MM.1S (cell line): ENCODE results near the gene SCUBE1.

Source experiments
- DNase-seq: peaks from one replicate; pipeline ENCODE4 v3.0.0-alpha.2; 2015
- H2AFZ ChIP-seq: fragments of 300-600 bp; sonication (generic); 2 replicates; pipeline ENCODE4 v1.6.0; 2016; ENCODE audit warnings: antibody characterized with exemption, low read length
- H3F3A ChIP-seq: fragments of 300-600 bp; sonication (generic); 2 replicates; pipeline ENCODE4 v1.6.1; 2016; ENCODE audit warnings: mild to moderate bottlenecking, antibody characterized with exemption, low read length, moderate library complexity, mixed read lengths; ENCODE audit not compliant: insufficient read depth
- H3K27ac ChIP-seq: fragments of 300-600 bp; sonication (generic); 2 replicates; pipeline ENCODE4 v1.5.1; 2016; ENCODE audit warnings: mild to moderate bottlenecking, low read length
- H3K27me3 ChIP-seq: fragments of 300-600 bp; sonication (generic); replicated peaks from 2 replicates; pipeline ENCODE4 v1.6.0; 2016; ENCODE audit warnings: low read length; ENCODE audit not compliant: insufficient read depth
- H3K36me3 ChIP-seq: fragments of 300-600 bp; sonication (generic); replicated peaks from 2 replicates; pipeline ENCODE4 v1.6.1; 2016; ENCODE audit warnings: mild to moderate bottlenecking, low read length, mixed read lengths; ENCODE audit not compliant: insufficient read depth
- H3K4me1 ChIP-seq: fragments of 300-600 bp; sonication (generic); 2 replicates; pipeline ENCODE4 v1.6.1; 2016; ENCODE audit warnings: low read length, mixed read lengths
- H3K4me2 ChIP-seq: fragments of 300-600 bp; sonication (generic); 2 replicates; pipeline ENCODE4 v1.6.0; 2016; ENCODE audit warnings: low read depth, low read length
- H3K4me3 ChIP-seq: fragments of 300-600 bp; sonication (generic); 2 replicates; pipeline ENCODE4 v1.5.1; 2016; ENCODE audit warnings: low read length, mixed read lengths
- H3K79me2 ChIP-seq: fragments of 300-600 bp; sonication (generic); 2 replicates; pipeline ENCODE4 v1.6.1; 2016; ENCODE audit warnings: mixed run types, low read length, mixed read lengths
- H3K9ac ChIP-seq: fragments of 300-600 bp; sonication (generic); 2 replicates; pipeline ENCODE4 v1.6.1; 2016; ENCODE audit warnings: low read length, mixed read lengths
- H3K9me2 ChIP-seq: fragments of 300-600 bp; sonication (generic); replicated peaks from 2 replicates; pipeline ENCODE4 v1.6.1; 2016; ENCODE audit warnings: mild to moderate bottlenecking, low read length, mixed read lengths; ENCODE audit not compliant: insufficient read depth
- H3K9me3 ChIP-seq: fragments of 300-600 bp; sonication (generic); replicated peaks from 2 replicates; pipeline ENCODE4 v1.6.1; 2016; ENCODE audit warnings: mild to moderate bottlenecking, low read length, mixed read lengths; ENCODE audit not compliant: insufficient read depth
- H4K20me1 ChIP-seq: fragments of 300-600 bp; sonication (generic); 2 replicates; pipeline ENCODE4 v1.6.1; 2016; ENCODE audit warnings: mild to moderate bottlenecking, low read length, moderate library complexity, mixed read lengths; ENCODE audit not compliant: insufficient read depth
- EZH2 ChIP-seq: fragments of 300-600 bp; sonication (generic); optimal IDR thresholded peaks from 2 replicates; pipeline ENCODE3; 2017; ENCODE audit warnings: low read depth, mild to moderate bottlenecking, antibody characterized with exemption, low read length, mixed read lengths
- EZH2phosphoT487 ChIP-seq: fragments of 300-600 bp; sonication (generic); IDR thresholded peaks from 2 replicates; pipeline ENCODE4 v1.6.1; 2018; ENCODE audit warnings: antibody characterized with exemption, low read length
- TF ChIP-seq, protein P1 (sequence below): fragments of 300-600 bp; sonication (generic); IDR thresholded peaks from 2 replicates; pipeline ENCODE4 v1.5.1; 2016; ENCODE audit warnings: antibody characterized with exemption, low read length, mixed read lengths

Gene SCUBE1

DNA sequence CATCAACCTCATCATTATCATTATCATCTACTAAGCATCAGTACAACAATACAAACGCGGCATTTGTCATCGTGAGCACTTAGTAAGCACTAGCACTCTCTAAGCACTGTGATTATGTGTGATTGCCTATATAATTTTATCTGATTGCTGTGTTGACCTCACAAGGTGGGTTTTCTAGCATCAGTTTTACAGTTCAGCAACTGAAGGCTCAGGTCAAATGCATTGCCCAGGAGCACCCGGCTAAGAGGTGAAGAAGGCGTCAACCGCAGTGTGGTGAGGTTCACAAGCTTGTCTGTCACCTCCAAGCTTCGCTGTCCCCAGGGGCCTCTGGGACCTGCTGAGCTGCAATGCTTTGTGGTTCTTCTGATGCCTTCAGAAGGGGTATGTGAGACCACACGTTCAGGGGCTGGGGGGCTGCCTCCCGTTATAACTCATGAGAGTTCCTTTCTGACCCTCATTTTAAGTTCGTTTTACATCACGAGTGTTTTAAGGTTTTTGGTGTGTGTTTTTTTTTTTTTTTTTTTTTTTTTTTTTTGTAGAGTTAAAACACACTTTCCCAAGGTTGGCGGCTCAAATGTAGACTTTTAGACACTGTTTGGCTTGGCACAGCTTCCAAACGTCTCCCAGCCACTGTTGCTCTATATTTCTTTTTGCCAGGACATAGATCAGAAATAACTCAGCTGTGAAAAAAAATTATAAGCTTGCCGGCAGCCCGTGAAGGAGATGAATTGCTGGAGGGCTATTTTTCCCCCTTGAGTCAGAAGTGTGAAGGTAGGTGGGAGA lies 33.8 kb upstream of the SCUBE1 start:
- Histone ChIP-seq H3K27me3 (no peaks in the 10 kb centered on the region), H4K20me1 (no peaks in the 10 kb centered on the region)
- TF ChIP-seq EZH2 = no peak
- TF ChIP-seq, protein P1, sequence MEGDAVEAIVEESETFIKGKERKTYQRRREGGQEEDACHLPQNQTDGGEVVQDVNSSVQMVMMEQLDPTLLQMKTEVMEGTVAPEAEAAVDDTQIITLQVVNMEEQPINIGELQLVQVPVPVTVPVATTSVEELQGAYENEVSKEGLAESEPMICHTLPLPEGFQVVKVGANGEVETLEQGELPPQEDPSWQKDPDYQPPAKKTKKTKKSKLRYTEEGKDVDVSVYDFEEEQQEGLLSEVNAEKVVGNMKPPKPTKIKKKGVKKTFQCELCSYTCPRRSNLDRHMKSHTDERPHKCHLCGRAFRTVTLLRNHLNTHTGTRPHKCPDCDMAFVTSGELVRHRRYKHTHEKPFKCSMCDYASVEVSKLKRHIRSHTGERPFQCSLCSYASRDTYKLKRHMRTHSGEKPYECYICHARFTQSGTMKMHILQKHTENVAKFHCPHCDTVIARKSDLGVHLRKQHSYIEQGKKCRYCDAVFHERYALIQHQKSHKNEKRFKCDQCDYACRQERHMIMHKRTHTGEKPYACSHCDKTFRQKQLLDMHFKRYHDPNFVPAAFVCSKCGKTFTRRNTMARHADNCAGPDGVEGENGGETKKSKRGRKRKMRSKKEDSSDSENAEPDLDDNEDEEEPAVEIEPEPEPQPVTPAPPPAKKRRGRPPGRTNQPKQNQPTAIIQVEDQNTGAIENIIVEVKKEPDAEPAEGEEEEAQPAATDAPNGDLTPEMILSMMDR = no peak
- TF ChIP-seq EZH2phosphoT487 = no peak

DNA sequence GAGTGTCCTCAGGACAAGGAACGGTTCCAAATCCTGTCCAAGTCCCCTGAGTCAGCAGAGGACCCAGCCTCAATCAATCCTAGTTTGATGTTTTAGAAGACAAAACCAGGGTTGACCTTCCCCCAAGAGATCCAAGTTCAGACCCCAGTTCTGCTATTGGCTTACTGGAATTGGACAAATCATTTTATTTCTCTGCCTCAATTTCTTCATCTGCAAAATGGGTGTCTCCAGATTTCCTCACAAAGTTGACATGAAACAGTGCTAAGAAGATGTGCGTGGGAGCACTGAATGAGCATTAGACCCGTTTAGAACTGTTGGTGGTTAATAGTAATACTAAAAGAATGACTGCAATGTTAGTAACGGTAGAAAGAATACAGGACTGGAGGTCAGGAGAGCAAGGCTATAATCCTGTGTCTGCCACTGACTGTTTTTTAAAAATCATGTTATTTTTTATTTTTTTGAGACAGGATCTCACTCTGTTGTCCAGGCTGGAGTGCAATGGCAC lies 32.8 kb upstream of the SCUBE1 start:
- H2AFZ ChIP-seq = no peak overlapping the region
- no peak overlapping the region for H3K9ac ChIP-seq
- DNase-seq = no peak
- H3K4me2 ChIP-seq = no peak overlapping the region
- no peaks in the 10 kb centered on the region for H3K36me3 ChIP-seq
- H3K27me3 ChIP-seq = no peaks in the 10 kb centered on the region
- H3K27ac ChIP-seq = no peak overlapping the region
- no peak overlapping the region for H3K4me3 ChIP-seq
- peaks cover 18% of the 10 kb centered on the region for H3K4me1 ChIP-seq
- TF ChIP-seq, protein P1 = no peak
- TF ChIP-seq EZH2phosphoT487 = no peak
- no peak for TF ChIP-seq EZH2
- H3K9me2 ChIP-seq = no peaks in the 10 kb centered on the region
- no peaks in the 10 kb centered on the region for H3K79me2 ChIP-seq
- no peaks in the 10 kb centered on the region for H4K20me1 ChIP-seq
- H3K9me3 ChIP-seq = no peaks in the 10 kb centered on the region
- H3F3A ChIP-seq = peaks cover 11% of the 10 kb centered on the region

More for the DNA sequence above, 33.8 kb upstream of the SCUBE1 start:
- no peaks in the 10 kb centered on the region for H3K79me2 ChIP-seq
- H3K4me3 ChIP-seq = no peak overlapping the region
- no peak overlapping the region for H3K9ac ChIP-seq
- H2AFZ ChIP-seq = no peak overlapping the region
- peaks cover 18% of the 10 kb centered on the region for H3K4me1 ChIP-seq
- H3K27ac ChIP-seq = no peak overlapping the region
- H3K9me2 ChIP-seq = no peaks in the 10 kb centered on the region
- no peak overlapping the region for H3K4me2 ChIP-seq
- no peak for DNase-seq
- H3K36me3 ChIP-seq = no peaks in the 10 kb centered on the region
- peaks cover 11% of the 10 kb centered on the region for H3F3A ChIP-seq
- H3K9me3 ChIP-seq = no peaks in the 10 kb centered on the region

DNA sequence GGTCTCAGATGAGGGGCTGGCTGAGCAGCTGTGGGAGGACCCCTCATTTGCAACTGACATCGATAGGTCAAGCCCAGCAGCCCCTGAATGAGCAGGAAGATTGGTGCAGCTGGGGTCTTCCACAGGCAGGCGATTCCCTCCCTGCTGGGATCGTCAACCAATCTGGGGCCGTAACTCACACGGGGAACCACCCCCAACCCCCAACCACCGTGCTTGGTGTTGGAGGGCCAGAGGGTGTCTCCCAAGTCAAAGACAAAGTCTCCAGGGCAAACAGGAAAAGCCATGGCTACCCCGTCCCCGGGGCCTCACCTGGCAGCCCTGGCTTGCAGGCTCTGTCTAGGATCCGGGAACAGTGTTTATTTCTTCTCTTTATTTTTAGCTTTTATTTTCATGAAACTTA lies 26.9 kb upstream of the SCUBE1 start:
- Histone ChIP-seq H3K4me1 (no peaks in the 10 kb centered on the region), H4K20me1 (no peaks in the 10 kb centered on the region), H3K27ac (no peak overlapping the region), H3K4me3 (no peak overlapping the region), H3K4me2 (no peak overlapping the region), H3K79me2 (no peaks in the 10 kb centered on the region), H3K27me3 (peaks cover 14% of the 10 kb centered on the region), H3K9me3 (no peaks in the 10 kb centered on the region), H3K9me2 (no peaks in the 10 kb centered on the region), H2AFZ (no peak overlapping the region), H3K9ac (no peak overlapping the region), H3F3A (no peaks in the 10 kb centered on the region), H3K36me3 (no peaks in the 10 kb centered on the region)
- DNase-seq = no peak
- TF ChIP-seq EZH2phosphoT487 = no peak
- TF ChIP-seq, protein P1 = no peak
